GM23248 (cell line): ENCODE measurements around the gene IRGM.

Source experiments
- EZH2 ChIP-seq: fragments of 200-600 bp; sonication (generic); IDR thresholded peaks from 2 replicates; pipeline ENCODE4 v1.6.1; 2018; ENCODE audit warnings: antibody characterized with exemption, mild to moderate bottlenecking; ENCODE audit not compliant: insufficient read depth, poor library complexity, severe bottlenecking
- EZH2phosphoT487 ChIP-seq: fragments of 200-600 bp; sonication (generic); IDR thresholded peaks from 2 replicates; pipeline ENCODE4 v1.6.1; 2018; ENCODE audit warnings: antibody characterized with exemption, moderate library complexity, mild to moderate bottlenecking, low read depth; ENCODE audit not compliant: insufficient read depth

GRCh38 chr5:150853561-150853960 is 7.2 kb downstream of the IRGM start:
- TF ChIP-seq EZH2phosphoT487 (no peak), EZH2 (no peak)
